ENCODE measurements around the gene CBX1. TPM values are rescaled to one million over a fixed set of nuclear protein-coding genes. Genes with fewer than 3 reads are reported as not detected.

Gene CBX1
- total and polyA plus RNA-seq, 4 donors: 3.4 to 11.6 (median 9.6) TPM

GRCh38 chr17:48053758-48054237, 47.5 kb downstream of the CBX1 start:
- Histone ChIP-seq H3K9ac (ENCODE audit: low read depth in 1 of 2, low read length in 2 of 2) (peak overlapping the region; percentile 52 to 55), H3K9me3 (ENCODE audit: control insufficient read depth in 4 of 4, low read length in 3 of 4) (no peaks in the 10 kb centered on the region), H3K27ac (ENCODE audit: low read depth in 1 of 2, low read length in 2 of 2) (peak overlapping the region; percentile 93 to 99), H3K27me3 (ENCODE audit: control insufficient read depth in 4 of 4, insufficient read depth in 4 of 4, low read length in 3 of 4) (no peaks in the 10 kb centered on the region), H3K4me3 (ENCODE audit: low read depth in 1 of 3, low read length in 3 of 3) (peak overlapping the region in 1 of 3 donors; percentile 16), H3K36me3 (ENCODE audit: control insufficient read depth in 4 of 4, insufficient read depth in 3 of 4, low read depth in 1 of 4, low read length in 3 of 4) (peaks cover 4 to 28% (median 26%) of the 10 kb centered on the region in 4 donors), H3K4me1 (ENCODE audit: control insufficient read depth in 4 of 4, insufficient read depth in 4 of 4, low read length in 3 of 4) (peaks cover 35 to 66% (median 54%) of the 10 kb centered on the region in 4 donors)
- WGBS: 42% methylated on average over 6 of the region's 6 CpGs
- no peak for DNase-seq (ENCODE audit: low spot score)
- TF ChIP-seq MAX (IDR thresholded peaks at IDR 0.05): no peak
- TF ChIP-seq YY1 (IDR thresholded peaks at IDR 0.05): no peak
- TF ChIP-seq REST (IDR thresholded peaks at IDR 0.05): no peak
- no peak for TF ChIP-seq RAD21 (IDR thresholded peaks at IDR 0.05)
- TF ChIP-seq FOXA1 (IDR thresholded peaks at IDR 0.05): no peak
- no peak for TF ChIP-seq FOXA2 (IDR thresholded peaks at IDR 0.05)
- no peak for TF ChIP-seq NR2F2 (IDR thresholded peaks at IDR 0.05)
- TF ChIP-seq TAF1 (conservative IDR thresholded peaks at IDR 0.05): no peak
- TF ChIP-seq GABPA (IDR thresholded peaks at IDR 0.05 in 1 of 2, conservative IDR thresholded peaks at IDR 0.05 in 1 of 2): no peak
- no peak for TF ChIP-seq JUND (IDR thresholded peaks at IDR 0.05)
- no peak for TF ChIP-seq RXRA (IDR thresholded peaks at IDR 0.05)
- no peak for TF ChIP-seq HNF4A (conservative IDR thresholded peaks at IDR 0.05)
- TF ChIP-seq EGR1 (IDR thresholded peaks at IDR 0.05; ENCODE audit: low read depth in 2 of 2): no peak
- TF ChIP-seq HNF4G (IDR thresholded peaks at IDR 0.05): no peak
- no peak for TF ChIP-seq CTCF (IDR thresholded peaks at IDR 0.05; ENCODE audit: low read depth, low read length, missing input control)
- TF ChIP-seq SP1 (IDR thresholded peaks at IDR 0.05): no peak
- no peak for TF ChIP-seq ATF3 (IDR thresholded peaks at IDR 0.05)
- no peak for TF ChIP-seq ZBTB33 (IDR thresholded peaks at IDR 0.05)
